OCI-LY7 (cell line): ENCODE measurements around the gene USB1. TPM values are rescaled to one million over a fixed set of nuclear protein-coding genes. Genes with fewer than 3 reads are reported as not detected.

Experiments
- BruUV-seq: library from RNA; stranded (reverse); fragments of 400-500 nt; replicated peaks from 2 replicates; lab custom pipeline; 2021; lab: Mats Ljungman, UMichigan
- CTCF ChIA-PET: fragments of 300-600 bp; sonication (Branson Sonifier 250); formaldehyde crosslinking; loops from one replicate; lab custom pipeline; 2022; ENCODE audit warnings: antibody characterized with exemption; ENCODE audit not compliant: unreplicated experiment; lab: Charles Lee
- POLR2A ChIA-PET: fragments of 300-600 bp; sonication (Branson Sonifier 250); formaldehyde crosslinking; loops from one replicate; lab custom pipeline; 2022; ENCODE audit warnings: antibody characterized with exemption; lab: Charles Lee
- DNase-seq: peaks from one replicate; pipeline ENCODE4 v3.0.0-alpha.2; 2015; ENCODE audit warnings: low spot score
- H2AFZ ChIP-seq: fragments of 200-600 bp; sonication (generic), shearing (Covaris generic); 2 replicates; pipeline ENCODE4 v1.6.1; 2014; ENCODE audit warnings: mild to moderate bottlenecking, antibody characterized with exemption, low read length, moderate library complexity
- H3K27ac ChIP-seq: fragments of 200-600 bp; sonication (generic); 2 replicates; pipeline ENCODE4 v1.5.1; 2014; ENCODE audit warnings: mixed run types, low read depth, mild to moderate bottlenecking, moderate library complexity, low read length, inconsistent platforms; ENCODE audit not compliant: poor library complexity, severe bottlenecking
- H3K36me3 ChIP-seq: fragments of 200-600 bp; sonication (generic); 2 replicates; pipeline ENCODE4 v1.6.1; 2014; ENCODE audit warnings: mild to moderate bottlenecking, antibody characterized with exemption, low read length, moderate library complexity, mixed read lengths; ENCODE audit not compliant: insufficient read depth
- H3K4me1 ChIP-seq: fragments of 200-600 bp; sonication (generic); 2 replicates; pipeline ENCODE4 v1.5.1; 2014; ENCODE audit warnings: mild to moderate bottlenecking, low read length; ENCODE audit not compliant: insufficient read depth, poor library complexity, severe bottlenecking
- H3K4me2 ChIP-seq: fragments of 200-600 bp; sonication (generic); 2 replicates; pipeline ENCODE4 v1.6.1; 2014; ENCODE audit warnings: mild to moderate bottlenecking, low read length
- H3K4me3 ChIP-seq: fragments of 200-600 bp; sonication (generic); 2 replicates; pipeline ENCODE4 v1.5.1; 2014; ENCODE audit warnings: mild to moderate bottlenecking, low read depth, low read length; ENCODE audit not compliant: poor library complexity, severe bottlenecking
- H3K79me2 ChIP-seq: fragments of 200-600 bp; sonication (generic); 2 replicates; pipeline ENCODE4 v1.6.1; 2016; ENCODE audit warnings: low read depth, mild to moderate bottlenecking, low read length, moderate library complexity, mixed read lengths; ENCODE audit not compliant: insufficient read depth
- H3K9me2 ChIP-seq: fragments of 200-600 bp; sonication (generic); 2 replicates; pipeline ENCODE4 v1.6.1; 2016; ENCODE audit warnings: mild to moderate bottlenecking, low read length, mixed read lengths; ENCODE audit not compliant: insufficient read depth
- H3K9me3 ChIP-seq: fragments of 200-600 bp; sonication (generic); 2 replicates; pipeline ENCODE4 v1.6.1; 2014; ENCODE audit warnings: mild to moderate bottlenecking, mixed run types, low read length, mixed read lengths
- H4K20me1 ChIP-seq: fragments of 200-600 bp; sonication (generic); 2 replicates; pipeline ENCODE4 v1.6.1; 2014; ENCODE audit warnings: mild to moderate bottlenecking, antibody characterized with exemption, low read length, moderate library complexity, mixed read lengths; ENCODE audit not compliant: insufficient read depth
- EZH2phosphoT487 ChIP-seq: fragments of 200-600 bp; sonication (generic); IDR thresholded peaks from 2 replicates; pipeline ENCODE4 v1.6.1; 2018; ENCODE audit warnings: low read depth, borderline replicate concordance, mild to moderate bottlenecking, mixed run types, antibody characterized with exemption, low read length, moderate library complexity, mixed read lengths
- intact Hi-C: fragments of 100-400 bp; cut with micrococcal nuclease; formaldehyde crosslinking; loops from one replicate; pipeline ENCODE4 v1.10.0; 2022; ENCODE audit not compliant: unreplicated experiment
- total RNA-seq, 2 experiments: library from RNA; depleted of rRNA in 1 of 2; stranded (reverse); fragments of >200 nt in 1 of 2; shearing (Covaris generic) in 1 of 2; gene quantifications; 2 replicates each; pipeline ENCODE4 v1.2.3, GENCODE V29; 2014 to 2022
- TF ChIP-seq, protein P1 (sequence below): fragments of 200-600 bp; sonication (generic); conservative IDR thresholded peaks from 2 replicates; pipeline ENCODE4 v1.5.1; 2014; ENCODE audit warnings: mild to moderate bottlenecking, antibody characterized with exemption, low read length, moderate library complexity, mixed read lengths

Gene USB1
- total RNA-seq, 2 experiments from 2014 or later, result 12.5 to 48.3 TPM

GRCh38 chr16:57992084-57992483 lies 9.1 kb upstream of the USB1 start:
- ChIA-PET CTCF (interaction anchor here (0.6 kb wide), 1 partner anchor 42 kb away, joined by 13 read pairs; no protein-coding TSS in a partner anchor), POLR2A (interaction anchor here (0.6 kb wide), 1 partner anchor 74 kb away, joined by 3 read pairs; no protein-coding TSS in a partner anchor)
- Histone ChIP-seq H3K9me2 (no peaks in the 10 kb centered on the region), H4K20me1 (no peaks in the 10 kb centered on the region), H3K4me3 (no peak overlapping the region), H3K4me1 (no peaks in the 10 kb centered on the region), H3K36me3 (peaks cover 10% of the 10 kb centered on the region), H3K9me3 (no peaks in the 10 kb centered on the region), H3K79me2 (no peaks in the 10 kb centered on the region), H3K4me2 (no peak overlapping the region), H2AFZ (no peak overlapping the region), H3K27ac (no peak overlapping the region)
- TF ChIP-seq EZH2phosphoT487, result no peak
- TF ChIP-seq, protein P1, sequence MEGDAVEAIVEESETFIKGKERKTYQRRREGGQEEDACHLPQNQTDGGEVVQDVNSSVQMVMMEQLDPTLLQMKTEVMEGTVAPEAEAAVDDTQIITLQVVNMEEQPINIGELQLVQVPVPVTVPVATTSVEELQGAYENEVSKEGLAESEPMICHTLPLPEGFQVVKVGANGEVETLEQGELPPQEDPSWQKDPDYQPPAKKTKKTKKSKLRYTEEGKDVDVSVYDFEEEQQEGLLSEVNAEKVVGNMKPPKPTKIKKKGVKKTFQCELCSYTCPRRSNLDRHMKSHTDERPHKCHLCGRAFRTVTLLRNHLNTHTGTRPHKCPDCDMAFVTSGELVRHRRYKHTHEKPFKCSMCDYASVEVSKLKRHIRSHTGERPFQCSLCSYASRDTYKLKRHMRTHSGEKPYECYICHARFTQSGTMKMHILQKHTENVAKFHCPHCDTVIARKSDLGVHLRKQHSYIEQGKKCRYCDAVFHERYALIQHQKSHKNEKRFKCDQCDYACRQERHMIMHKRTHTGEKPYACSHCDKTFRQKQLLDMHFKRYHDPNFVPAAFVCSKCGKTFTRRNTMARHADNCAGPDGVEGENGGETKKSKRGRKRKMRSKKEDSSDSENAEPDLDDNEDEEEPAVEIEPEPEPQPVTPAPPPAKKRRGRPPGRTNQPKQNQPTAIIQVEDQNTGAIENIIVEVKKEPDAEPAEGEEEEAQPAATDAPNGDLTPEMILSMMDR, result no peak
- no TSS peak for BruUV-seq
- intact Hi-C loops, result no loop called here
- DNase-seq, result no peak

GRCh38 chr16:57993438-57993837 lies 7.8 kb upstream of the USB1 start:
- no peak for DNase-seq
- Histone ChIP-seq H2AFZ (no peak overlapping the region), H3K4me3 (no peak overlapping the region), H3K36me3 (peaks cover 10% of the 10 kb centered on the region), H4K20me1 (no peaks in the 10 kb centered on the region), H3K79me2 (no peaks in the 10 kb centered on the region), H3K9me3 (no peaks in the 10 kb centered on the region), H3K27ac (no peak overlapping the region), H3K9me2 (no peaks in the 10 kb centered on the region), H3K4me1 (no peaks in the 10 kb centered on the region), H3K4me2 (no peak overlapping the region)
- no TSS peak for BruUV-seq
- intact Hi-C loops, result no loop called here
- ChIA-PET POLR2A (interaction anchor here (1.2 kb wide), 1 partner anchor 23 kb away, joined by 4 read pairs; no protein-coding TSS in a partner anchor), CTCF (no interaction called here)
- TF ChIP-seq EZH2phosphoT487, result no peak
- TF ChIP-seq, protein P1, result no peak

DNA sequence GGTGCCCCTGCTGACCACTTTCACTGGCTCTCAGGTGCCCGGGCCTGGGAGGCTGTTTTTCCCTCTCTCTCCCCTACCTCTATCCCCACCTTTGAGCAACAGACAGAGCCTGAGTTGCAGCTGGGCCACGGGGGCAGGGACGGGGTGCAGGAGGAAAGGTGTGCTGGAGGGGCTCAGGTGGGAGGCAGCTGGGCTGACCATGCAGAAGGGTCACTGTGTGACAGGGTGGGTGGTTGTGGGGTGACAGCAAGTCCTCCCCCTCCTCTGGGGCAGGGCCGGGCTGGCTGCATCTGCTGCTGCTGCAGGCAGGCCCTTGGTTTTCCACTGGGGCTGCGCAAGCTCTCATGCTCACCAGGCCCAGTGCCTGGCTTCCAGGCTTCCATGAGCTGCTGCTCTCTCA lies 7.3 kb upstream of the USB1 start:
- Histone ChIP-seq H3K79me2 (no peaks in the 10 kb centered on the region), H3K4me1 (peaks cover 4% of the 10 kb centered on the region), H4K20me1 (no peaks in the 10 kb centered on the region), H3K27ac (no peak overlapping the region), H2AFZ (no peak overlapping the region), H3K9me2 (no peaks in the 10 kb centered on the region), H3K4me2 (no peak overlapping the region), H3K9me3 (no peaks in the 10 kb centered on the region), H3K36me3 (peaks cover 10% of the 10 kb centered on the region), H3K4me3 (no peak overlapping the region)
- CTCF ChIA-PET, result no interaction called here
- intact Hi-C loops, result no loop called here
- TF ChIP-seq, protein P1, result no peak
- TF ChIP-seq EZH2phosphoT487, result no peak
- BruUV-seq, result no TSS peak
- POLR2A ChIA-PET, result interaction anchor here (1.2 kb wide), 1 partner anchor 24 kb away, joined by 4 read pairs; no protein-coding TSS in a partner anchor
- DNase-seq, result no peak
